Activated CD4-positive, alpha-beta T cell treated with anti-CD3 and anti-CD28 coated beads, Interleukin-2, amount 50 U/mL, for 24 hours (primary cell): ENCODE data around the gene ANKRD29.
"Not testable (repeated sequence)": the region's sequence is repeated elsewhere in the genome, so short reads cannot be mapped to it uniquely, and the experiment has no call there.

ENCODE experiments used
- DNase-seq, 2 donors: peaks; one replicate each; pipeline ENCODE4 v3.0.0-alpha.2; 2020; ENCODE audit warnings: low read depth in 1 of 2, low spot score in 1 of 2

Gene ANKRD29

DNA sequence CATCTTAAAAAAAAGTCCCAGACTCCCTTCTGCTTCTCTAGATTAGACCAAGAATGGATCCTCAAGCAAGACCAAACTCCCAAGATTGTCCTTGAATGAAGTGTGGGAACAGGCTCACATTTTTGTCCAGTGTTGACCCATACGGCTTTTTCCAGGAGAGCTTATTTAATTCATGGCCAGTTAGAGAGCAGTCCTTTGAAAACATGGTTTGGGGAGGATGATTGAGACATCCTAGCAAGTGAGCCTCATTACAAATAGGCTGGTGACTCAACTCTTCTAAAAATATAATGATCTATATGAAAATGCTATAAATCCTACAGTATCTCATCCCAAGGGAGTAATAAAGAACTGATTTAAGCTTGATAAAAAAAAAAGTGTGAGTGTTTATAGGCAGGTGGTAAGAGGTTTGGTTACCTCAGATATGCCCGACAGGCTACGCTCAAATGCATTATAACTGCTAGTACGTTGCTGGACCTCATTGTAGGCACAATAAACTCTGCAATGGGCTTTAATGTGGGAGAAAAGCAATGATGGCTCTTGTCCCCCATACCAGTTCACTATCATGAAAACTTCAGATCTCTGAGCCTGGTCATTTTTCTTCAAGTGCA is 17.0 kb downstream of the ANKRD29 start:
- no peak for DNase-seq

DNA sequence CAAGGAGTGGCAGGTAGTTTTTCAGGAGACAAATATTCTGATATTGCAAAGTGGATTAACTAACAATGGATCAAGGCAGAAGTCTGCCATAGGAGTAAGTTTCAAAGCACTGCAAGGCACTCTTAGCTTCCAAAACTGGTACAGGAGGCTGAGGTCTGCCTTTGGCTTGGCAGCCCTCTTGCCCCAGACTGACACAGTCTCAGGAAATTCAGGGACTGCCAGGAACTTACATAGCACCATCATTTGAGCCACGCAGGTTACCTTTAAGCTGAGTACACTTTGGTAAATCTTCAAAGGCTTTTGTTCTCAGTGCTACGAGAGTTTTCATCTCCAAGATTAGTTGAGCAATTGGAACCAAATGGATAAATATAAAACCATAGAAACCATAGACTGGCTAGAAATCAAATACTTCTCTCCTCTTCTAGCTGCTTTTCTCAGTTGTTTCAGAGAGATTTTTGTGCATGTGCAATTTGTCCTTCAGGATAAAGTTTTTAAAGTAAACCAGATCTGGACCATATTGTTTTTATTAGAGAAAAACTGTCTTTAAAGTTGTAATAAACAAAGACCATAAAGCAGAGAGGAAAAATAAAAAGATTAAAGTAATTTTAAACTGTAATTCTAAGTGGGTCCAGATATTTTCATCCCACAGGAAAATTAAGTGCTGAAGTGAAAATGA is 18.8 kb downstream of the ANKRD29 start:
- DNase-seq, result no peak

DNA sequence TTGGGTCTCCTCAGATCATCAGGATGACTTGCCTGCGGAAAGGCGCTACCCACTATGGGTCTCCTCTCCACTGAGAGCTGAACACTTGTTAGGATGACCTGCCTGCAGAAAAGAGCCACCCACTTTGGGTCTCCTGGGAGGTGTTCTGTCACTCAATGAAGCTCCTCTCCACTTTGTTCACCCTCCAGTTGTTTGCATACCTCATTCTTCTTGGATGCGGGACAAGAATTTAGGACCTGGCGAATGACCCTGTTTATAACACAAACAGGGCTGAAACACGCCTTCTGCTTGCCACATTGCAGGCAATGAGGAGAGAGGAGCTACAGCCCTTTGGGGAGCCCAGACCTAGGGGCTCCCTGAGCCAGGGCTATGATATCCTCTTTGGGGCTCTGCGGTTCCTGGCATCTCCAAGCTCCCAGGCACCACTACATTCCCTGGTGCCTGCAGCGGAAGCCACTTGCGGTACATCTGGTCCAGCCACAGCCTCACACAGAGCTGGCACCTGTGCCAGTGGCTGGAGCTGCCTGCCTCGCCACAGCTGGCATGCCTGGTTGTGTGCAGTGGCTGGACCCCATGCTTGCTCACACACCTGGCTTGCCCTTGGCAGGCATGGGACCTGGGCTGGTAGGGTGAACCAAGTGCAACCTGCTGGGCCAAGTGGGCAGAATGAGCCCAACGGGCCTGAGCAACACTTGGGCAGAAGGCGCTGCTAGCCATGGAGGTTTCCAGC is 20.6 kb downstream of the ANKRD29 start:
- DNase-seq, result no peak

GRCh38 chr18:23641143-23641720 is 21.5 kb downstream of the ANKRD29 start:
- no peak for DNase-seq

DNA sequence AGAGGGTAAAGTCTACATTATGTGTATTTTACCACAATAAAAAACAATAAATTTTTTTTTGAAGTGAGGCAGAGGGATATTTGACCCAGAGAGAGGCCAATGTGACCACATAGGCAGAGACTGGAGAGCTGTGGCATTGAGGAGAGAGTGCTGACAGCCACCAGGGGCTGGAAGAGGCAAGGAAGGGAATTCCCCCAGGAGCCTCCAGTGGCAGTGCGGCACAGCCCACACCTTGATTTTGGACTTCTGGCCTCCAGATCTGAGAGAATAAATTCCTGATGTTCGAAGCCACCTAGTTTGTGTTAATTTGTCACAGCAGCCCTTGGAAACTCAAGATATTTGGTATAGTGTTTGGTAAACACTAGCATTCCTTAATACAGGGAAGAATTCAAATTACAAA is 22.7 kb downstream of the ANKRD29 start:
- DNase-seq, result no peak

DNA sequence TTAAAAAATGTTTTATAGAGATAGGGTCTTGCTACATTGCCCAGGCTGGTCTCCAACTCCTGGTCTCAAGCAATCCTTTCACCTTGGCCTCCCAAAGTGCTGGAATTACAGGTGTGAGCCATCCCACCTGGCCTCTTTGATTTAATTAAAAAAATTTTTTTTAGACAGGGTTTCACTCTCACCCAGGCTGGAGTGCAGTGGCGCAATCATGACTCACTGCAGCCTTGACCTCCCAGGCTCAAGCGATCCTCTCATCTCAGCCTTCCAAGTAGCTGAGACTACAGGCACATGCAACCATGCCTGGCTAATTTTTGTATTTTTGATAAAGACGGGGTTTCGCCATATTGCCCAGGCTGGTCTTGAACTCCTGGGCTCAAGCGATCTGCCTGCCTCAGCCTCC is 26.3 kb downstream of the ANKRD29 start:
- DNase-seq, result not testable (repeated sequence)

DNA sequence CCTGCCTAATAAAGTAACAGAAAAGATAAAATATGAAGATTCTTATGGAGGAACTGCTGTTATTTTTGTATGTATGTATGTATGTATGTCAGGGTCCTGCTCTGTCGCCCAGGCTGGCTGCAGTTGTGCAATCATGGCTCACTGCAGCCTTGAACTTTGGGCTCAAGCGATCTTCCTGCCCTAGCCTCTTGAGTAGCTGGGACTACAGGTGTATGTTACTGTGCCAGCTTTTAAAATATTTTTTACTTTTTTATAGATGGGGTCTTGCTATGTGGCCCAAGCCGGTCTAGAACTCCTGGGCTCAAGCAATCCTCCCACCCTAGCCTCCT is 26.7 kb downstream of the ANKRD29 start:
- DNase-seq, result no peak

GRCh38 chr18:23635283-23636070 is 27.2 kb downstream of the ANKRD29 start:
- no peak for DNase-seq

DNA sequence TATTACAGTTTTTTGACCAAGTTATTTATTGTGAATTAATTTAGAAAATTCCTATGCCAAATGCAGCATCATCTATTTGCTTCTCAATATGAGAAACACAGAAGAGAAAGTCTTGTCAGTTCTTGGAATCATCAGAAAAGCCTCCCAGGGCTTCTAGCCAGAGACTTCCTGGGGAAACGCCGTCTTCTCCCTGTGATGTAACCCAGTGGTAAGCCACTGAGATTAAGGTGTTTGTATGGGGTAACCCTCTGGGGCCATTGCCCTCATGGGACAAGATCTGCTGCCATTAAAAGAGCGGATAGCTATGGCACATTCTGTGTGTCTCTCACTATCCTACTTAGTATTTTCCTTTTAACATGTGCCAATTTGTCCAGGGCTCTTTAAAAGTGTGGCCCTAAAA is 28.0 kb downstream of the ANKRD29 start:
- DNase-seq, result no peak

GRCh38 chr18:23632615-23633014 is 30.1 kb downstream of the ANKRD29 start:
- DNase-seq, result no peak

- DNase-seq, result no peak
These were observed 31.0 kb downstream of the ANKRD29 start for GRCh38 chr18:23631746-23632145.

DNA sequence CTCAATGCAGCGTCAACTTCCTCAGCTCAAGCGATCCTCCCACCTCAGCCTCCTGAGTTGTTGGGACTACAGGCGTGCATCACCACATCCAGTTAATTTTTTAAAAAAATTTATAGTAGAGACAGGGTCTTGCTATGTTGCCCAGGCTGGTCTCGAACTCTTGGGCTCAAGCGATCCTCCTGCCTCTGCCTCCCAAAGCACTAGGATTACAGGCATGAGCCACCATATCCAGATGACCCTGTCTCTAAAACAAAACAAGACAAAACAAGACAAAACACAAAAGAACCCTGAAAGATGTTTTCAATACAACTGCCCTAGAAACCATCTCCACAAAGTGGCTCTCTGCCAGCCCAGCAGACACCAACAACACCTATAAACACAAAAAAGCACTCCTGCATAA is 31.4 kb downstream of the ANKRD29 start:
- DNase-seq, result no peak

DNA sequence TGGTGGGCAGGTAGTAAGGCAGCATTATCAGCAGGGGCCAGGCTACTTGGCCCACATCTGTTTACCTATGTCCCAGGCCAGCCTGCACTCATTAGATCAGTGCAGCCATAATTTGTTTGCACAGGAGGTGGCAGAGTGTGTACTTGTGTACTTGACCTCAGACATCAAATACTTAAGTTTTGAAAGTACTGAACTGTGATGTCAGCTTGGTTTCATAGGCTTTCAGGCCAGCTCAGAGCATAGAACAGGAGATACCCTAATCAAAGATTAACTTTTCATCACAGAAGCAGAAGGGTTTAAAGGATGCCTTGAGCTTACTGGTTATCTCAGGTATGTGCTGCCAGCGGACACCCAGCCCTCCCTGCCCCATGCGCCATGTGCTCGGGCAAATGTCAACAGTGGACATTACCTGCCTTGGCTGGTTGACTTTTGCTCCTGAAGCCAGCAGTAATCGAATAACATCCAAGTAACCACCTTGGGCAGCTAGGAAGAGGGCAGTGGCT is 33.2 kb downstream of the ANKRD29 start:
- DNase-seq, result no peak

GRCh38 chr18:23627970-23628369 is 34.7 kb downstream of the ANKRD29 start:
- DNase-seq, result no peak

DNA sequence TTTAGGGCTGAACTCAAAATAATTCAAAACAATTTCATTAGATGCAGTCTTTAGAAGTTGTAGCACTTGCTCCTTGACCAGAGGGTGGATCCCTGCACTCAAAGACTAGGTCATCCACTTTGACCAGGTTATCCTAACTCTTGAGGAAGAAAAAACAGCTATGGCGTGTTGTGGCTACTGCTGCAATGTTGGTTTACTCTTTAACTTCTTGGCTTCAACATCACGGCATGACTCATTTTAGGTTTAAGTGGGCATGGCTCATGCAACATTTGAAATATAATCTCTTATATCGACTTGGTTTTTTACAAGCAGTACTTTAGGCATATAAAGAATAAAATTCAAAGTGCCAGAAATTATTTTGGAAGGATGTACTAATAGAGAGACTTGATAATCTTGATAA is 35.4 kb downstream of the ANKRD29 start:
- no peak for DNase-seq

DNA sequence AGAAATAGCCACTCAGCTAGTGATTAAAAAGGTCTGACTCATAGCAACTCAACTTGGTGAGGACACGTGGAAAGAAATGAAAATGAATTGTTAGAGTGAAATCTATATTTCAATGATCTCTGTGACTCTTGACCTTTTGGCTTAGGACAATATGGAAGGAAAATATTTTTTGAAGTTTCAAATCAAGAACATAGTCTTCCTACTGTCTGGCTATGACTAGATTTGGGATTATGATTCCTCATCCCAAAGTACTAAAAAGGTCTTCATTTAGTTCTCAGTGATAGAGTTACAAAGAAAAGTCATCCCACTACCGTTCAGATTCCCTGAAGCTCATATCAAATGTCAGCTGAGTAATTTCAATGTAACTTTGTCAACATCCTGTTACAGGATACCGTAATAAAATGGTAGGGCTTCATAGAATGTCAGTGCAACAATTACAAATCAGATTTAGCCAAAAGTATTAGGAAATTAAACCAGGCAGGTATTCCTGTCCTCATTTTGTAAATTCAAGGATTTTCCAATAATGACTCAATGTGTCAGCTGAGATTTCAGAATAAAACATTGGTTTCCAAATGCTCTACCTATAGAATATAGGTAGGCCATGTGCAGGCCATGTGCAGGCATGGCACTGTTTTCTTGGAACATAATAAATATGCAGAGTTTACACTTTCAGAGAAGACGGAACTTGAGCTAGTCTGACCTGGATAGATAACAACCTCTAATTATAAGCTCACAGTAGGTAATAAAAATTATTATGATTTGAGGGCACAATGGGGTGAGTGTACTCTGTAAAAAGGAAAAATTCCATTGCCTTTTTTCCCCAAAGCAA is 36.0 kb downstream of the ANKRD29 start:
- DNase-seq, result no peak

GRCh38 chr18:23623040-23623439 is 39.7 kb downstream of the ANKRD29 start:
- no peak for DNase-seq

DNA sequence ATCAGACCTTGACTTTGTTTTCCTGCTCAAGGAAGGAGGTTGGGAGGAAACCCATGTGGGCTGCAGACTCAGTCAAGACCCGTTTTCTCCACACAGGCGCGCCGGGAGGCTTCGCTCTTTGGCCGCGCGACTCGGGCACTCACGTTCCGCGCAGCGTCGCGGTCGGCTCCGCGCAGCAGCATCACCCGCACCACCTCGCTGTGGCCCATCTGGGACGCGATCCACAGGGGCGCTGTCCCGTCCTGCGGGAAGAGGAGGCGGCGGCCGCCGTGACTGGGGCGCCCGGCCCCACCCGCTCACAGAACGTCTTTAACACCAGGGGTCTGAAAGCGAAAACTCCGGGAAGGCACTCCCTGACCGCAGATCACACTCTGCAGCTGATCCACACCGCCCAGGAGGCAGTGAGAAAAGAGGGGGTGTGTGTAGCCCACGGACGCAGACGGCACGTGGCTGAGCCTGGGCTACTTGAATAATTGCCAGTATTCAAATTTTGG is 43.3 kb downstream of the ANKRD29 start:
- no peak for DNase-seq

DNA sequence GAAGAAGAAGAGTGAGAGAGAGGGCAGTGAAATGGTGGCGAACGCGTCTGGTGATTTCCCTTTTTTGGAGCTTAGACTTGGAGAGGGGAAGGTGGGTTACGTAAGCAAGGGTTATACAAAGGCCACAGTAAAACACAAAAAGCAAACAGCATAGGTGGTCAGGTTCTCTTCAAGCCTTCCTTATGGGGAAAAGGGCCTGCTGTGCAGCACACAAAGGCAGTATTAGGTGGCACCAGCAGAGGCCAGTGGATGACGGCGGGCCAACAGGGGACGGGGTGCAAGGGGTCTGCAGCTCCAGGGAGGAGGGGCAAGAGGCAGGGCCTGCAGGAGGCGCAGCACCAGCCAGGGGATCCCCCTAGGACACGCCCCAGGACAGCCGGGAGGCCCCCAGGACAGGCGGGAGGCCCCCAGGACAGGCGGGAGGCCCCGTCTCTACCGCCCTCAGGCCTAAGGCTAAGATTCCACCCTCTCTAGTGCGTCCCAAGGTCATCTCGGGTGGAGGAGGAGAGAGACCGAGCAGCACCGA is 43.8 kb downstream of the ANKRD29 start:
- no peak for DNase-seq

GRCh38 chr18:23617412-23618014 is 45.2 kb downstream of the ANKRD29 start:
- no peak for DNase-seq
